ENCODE results near the gene CGRRF1. TPM values are rescaled to one million over a fixed set of nuclear protein-coding genes. Genes with fewer than 3 reads are reported as not detected.
A peak's percentile ranks its signal among the peaks of the same experiment; 100 is the strongest.

The CGRRF1 gene
- total RNA-seq, 1 donor from 2014 or later: 16.6 TPM

DNA sequence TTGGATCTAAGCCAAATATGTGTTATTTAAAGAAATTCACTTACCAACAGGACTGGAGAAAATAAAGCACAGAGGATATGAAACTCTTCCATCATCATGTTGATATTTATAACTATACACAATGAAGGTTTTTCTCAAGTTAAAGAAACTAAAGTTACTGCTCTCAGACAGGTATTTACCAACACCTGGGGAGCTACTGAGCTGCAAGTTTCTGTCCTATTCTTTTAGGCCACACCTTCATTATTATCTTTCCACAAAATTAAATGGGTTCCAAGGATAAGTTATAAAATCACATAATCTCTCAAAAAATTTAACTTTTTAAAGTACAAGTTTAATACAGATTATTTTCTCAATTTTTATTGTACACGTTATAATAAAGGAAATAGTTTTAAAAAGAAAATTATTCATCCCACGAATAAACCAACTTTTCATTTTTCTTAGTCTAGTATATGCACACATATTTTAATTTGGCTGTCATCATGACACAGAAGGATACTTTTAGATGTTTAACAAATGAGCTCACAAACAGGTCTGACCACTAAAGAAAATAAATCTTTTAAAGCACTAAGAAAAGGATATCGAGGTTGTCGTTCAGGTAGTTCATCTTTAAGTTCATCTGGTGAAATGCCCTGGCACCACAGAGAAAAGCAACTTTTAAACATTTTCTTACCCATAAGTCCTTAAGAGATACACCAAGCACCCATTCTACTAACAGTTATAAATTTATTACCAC, 28.7 kb upstream of the CGRRF1 start:
- Mint-ChIP-seq H3K4me1 (ENCODE audit: low read depth, unreplicated experiment) (peaks cover 32% of the 10 kb centered on the region), H3K9me3 (ENCODE audit: unreplicated experiment) (no peaks in the 10 kb centered on the region), H3K27me3 (ENCODE audit: low read depth, unreplicated experiment) (no peaks in the 10 kb centered on the region), H3K4me3 (ENCODE audit: unreplicated experiment) (no peak overlapping the region), H3K36me3 (ENCODE audit: low read depth, unreplicated experiment) (peaks cover 12% of the 10 kb centered on the region), H3K27ac (ENCODE audit: unreplicated experiment) (no peak overlapping the region)
- DNase-seq (ENCODE audit: low read depth) (peak; percentile 6), FAIRE-seq (peak; percentile 50)
- H3K4me1 ChIP-seq (ENCODE audit: insufficient read depth, low read length): peaks cover 8% of the 10 kb centered on the region
- no peaks in the 10 kb centered on the region for H3K27me3 ChIP-seq (ENCODE audit: insufficient read depth, low read length)
- H4K20me1 ChIP-seq (ENCODE audit: insufficient read depth, low read length): peaks cover 50% of the 10 kb centered on the region
- H2AFZ ChIP-seq (ENCODE audit: low read depth, low read length): no peak overlapping the region
- TF ChIP-seq, protein P1, sequence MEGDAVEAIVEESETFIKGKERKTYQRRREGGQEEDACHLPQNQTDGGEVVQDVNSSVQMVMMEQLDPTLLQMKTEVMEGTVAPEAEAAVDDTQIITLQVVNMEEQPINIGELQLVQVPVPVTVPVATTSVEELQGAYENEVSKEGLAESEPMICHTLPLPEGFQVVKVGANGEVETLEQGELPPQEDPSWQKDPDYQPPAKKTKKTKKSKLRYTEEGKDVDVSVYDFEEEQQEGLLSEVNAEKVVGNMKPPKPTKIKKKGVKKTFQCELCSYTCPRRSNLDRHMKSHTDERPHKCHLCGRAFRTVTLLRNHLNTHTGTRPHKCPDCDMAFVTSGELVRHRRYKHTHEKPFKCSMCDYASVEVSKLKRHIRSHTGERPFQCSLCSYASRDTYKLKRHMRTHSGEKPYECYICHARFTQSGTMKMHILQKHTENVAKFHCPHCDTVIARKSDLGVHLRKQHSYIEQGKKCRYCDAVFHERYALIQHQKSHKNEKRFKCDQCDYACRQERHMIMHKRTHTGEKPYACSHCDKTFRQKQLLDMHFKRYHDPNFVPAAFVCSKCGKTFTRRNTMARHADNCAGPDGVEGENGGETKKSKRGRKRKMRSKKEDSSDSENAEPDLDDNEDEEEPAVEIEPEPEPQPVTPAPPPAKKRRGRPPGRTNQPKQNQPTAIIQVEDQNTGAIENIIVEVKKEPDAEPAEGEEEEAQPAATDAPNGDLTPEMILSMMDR (IDR thresholded peaks at IDR 0.05; ENCODE audit: insufficient read depth, low read depth, low read length): no peak
- no peak for TF ChIP-seq EZH2 (IDR thresholded peaks at IDR 0.05; ENCODE audit: insufficient read depth, low read length)
- H3K9me3 ChIP-seq (ENCODE audit: insufficient read depth, low read depth, low read length): no peaks in the 10 kb centered on the region
- H3K4me3 ChIP-seq (ENCODE audit: insufficient read depth, low read depth, low read length): no peak overlapping the region
- peak overlapping the region; percentile 44 for H3K27ac ChIP-seq (ENCODE audit: low read depth, low read length)
- H3K4me2 ChIP-seq (ENCODE audit: low read length): no peak overlapping the region
- no peak overlapping the region for H3K9ac ChIP-seq (ENCODE audit: low read length)
- H3K36me3 ChIP-seq (ENCODE audit: insufficient read depth, low read length): peaks cover 36% of the 10 kb centered on the region
- peaks cover 57% of the 10 kb centered on the region for H3K79me2 ChIP-seq (ENCODE audit: insufficient read depth, low read length)

- FAIRE-seq (no peak), DNase-seq (ENCODE audit: low read depth) (no peak)
- H2AFZ ChIP-seq (ENCODE audit: low read depth, low read length): no peak overlapping the region
- TF ChIP-seq, protein P1 (IDR thresholded peaks at IDR 0.05; ENCODE audit: insufficient read depth, low read depth, low read length): no peak
- TF ChIP-seq EZH2 (IDR thresholded peaks at IDR 0.05; ENCODE audit: insufficient read depth, low read length): no peak
- no peak overlapping the region for H3K27ac Mint-ChIP-seq (ENCODE audit: unreplicated experiment)
- H3K4me2 ChIP-seq (ENCODE audit: low read length): no peak overlapping the region
- H3K36me3 ChIP-seq (ENCODE audit: insufficient read depth, low read length): peaks cover 31% of the 10 kb centered on the region
- H3K79me2 ChIP-seq (ENCODE audit: insufficient read depth, low read length): peaks cover 64% of the 10 kb centered on the region
- no peaks in the 10 kb centered on the region for H3K9me3 Mint-ChIP-seq (ENCODE audit: unreplicated experiment)
- H3K4me3 ChIP-seq (ENCODE audit: insufficient read depth, low read depth, low read length): no peak overlapping the region
- no peak overlapping the region for H3K27ac ChIP-seq (ENCODE audit: low read depth, low read length)
- H3K27me3 ChIP-seq (ENCODE audit: insufficient read depth, low read length): no peaks in the 10 kb centered on the region
- H4K20me1 ChIP-seq (ENCODE audit: insufficient read depth, low read length): peaks cover 49% of the 10 kb centered on the region
- no peak overlapping the region for H3K4me3 Mint-ChIP-seq (ENCODE audit: unreplicated experiment)
- H3K4me1 ChIP-seq (ENCODE audit: insufficient read depth, low read length): peaks cover 13% of the 10 kb centered on the region
- peaks cover 38% of the 10 kb centered on the region for H3K4me1 Mint-ChIP-seq (ENCODE audit: low read depth, unreplicated experiment)
- peaks cover 12% of the 10 kb centered on the region for H3K36me3 Mint-ChIP-seq (ENCODE audit: low read depth, unreplicated experiment)
- no peaks in the 10 kb centered on the region for H3K27me3 Mint-ChIP-seq (ENCODE audit: low read depth, unreplicated experiment)
- H3K9me3 ChIP-seq (ENCODE audit: insufficient read depth, low read depth, low read length): no peaks in the 10 kb centered on the region
- no peak overlapping the region for H3K9ac ChIP-seq (ENCODE audit: low read length)
Observed at GRCh38 chr14:54481695-54482094, 28.0 kb upstream of the CGRRF1 start.

All from astrocyte (in vitro differentiated cells and primary cell).